Frontal cortex (tissue), 4 donors: Measurements from ENCODE around the gene DGCR2. TPM values are rescaled to one million over a fixed set of nuclear protein-coding genes. Genes with fewer than 3 reads are reported as not detected.
"Not testable (repeated sequence)": the region's sequence is repeated elsewhere in the genome, so short reads cannot be mapped to it uniquely, and the experiment has no call there.

ENCODE experiments used
- DNase-seq, 2 donors: peaks; one replicate each; pipeline ENCODE4 v3.0.0; 2012; ENCODE audit warnings: low spot score in 2 of 2
- FAIRE-seq: peaks from 2 replicates; lab custom pipeline; 2012; peaks lifted over from hg19 to GRCh38; lab: Jason Lieb, UNC
- small RNA-seq: library from RNA; depleted of rRNA; stranded (forward); fragments of <200 nt; gene quantifications from one replicate; pipeline ENCODE3, GENCODE V24; 2014
- total RNA-seq: library from RNA; depleted of rRNA; stranded (reverse); fragments of >200 nt; gene quantifications from one replicate; pipeline ENCODE4 v1.2.3, GENCODE V29; 2014
- donor health status: control.
- donor health status: control.
- donor health status: control.

DGCR2 gene
- total RNA-seq, 1 donor from 2014 or later, result 65.2 TPM

- no peak for FAIRE-seq
- DNase-seq, result no peak
Measured at GRCh38 chr22:18995327-18995711, 126.9 kb downstream of the DGCR2 start.

- FAIRE-seq (no peak), DNase-seq (no peak)
Measured at GRCh38 chr22:18994701-18995326, 127.4 kb downstream of the DGCR2 start.

GRCh38 chr22:18994056-18994455 is 128.2 kb downstream of the DGCR2 start:
- FAIRE-seq (no peak), DNase-seq (no peak)

GRCh38 chr22:18992543-18993198 is 129.5 kb downstream of the DGCR2 start:
- FAIRE-seq, result no peak

GRCh38 chr22:18991821-18992442 is 130.3 kb downstream of the DGCR2 start:
- DNase-seq, result no peak
- no peak for FAIRE-seq

More at GRCh38 chr22:18992543-18993198, 129.5 kb downstream of the DGCR2 start:
- no peak for DNase-seq

GRCh38 chr22:18991138-18991432 is 131.1 kb downstream of the DGCR2 start:
- DNase-seq (no peak), FAIRE-seq (no peak)

- FAIRE-seq, result no peak
- no peak for DNase-seq
Measured at GRCh38 chr22:18990355-18991137, 131.7 kb downstream of the DGCR2 start.

GRCh38 chr22:18988958-18989357 is 133.3 kb downstream of the DGCR2 start:
- DNase-seq (no peak), FAIRE-seq (no peak)

- no peak for FAIRE-seq
- no peak for DNase-seq
Measured at GRCh38 chr22:18987765-18988164, 134.4 kb downstream of the DGCR2 start.

- FAIRE-seq, DNase-seq: not testable (repeated sequence)
Measured at GRCh38 chr22:18987114-18987513, 135.1 kb downstream of the DGCR2 start.

Small RNA genes within 50 kb of the gene (small RNA-seq; reads per million reads assigned to genes)
- gene RF00019, result not detected

Other genes starting within 250 kb of the DGCR2 start
- gene DGCR6, start 216.1 kb downstream of the DGCR2 start, total RNA-seq, result 10.2 TPM
- gene PRODH, start 186.1 kb downstream of the DGCR2 start, total RNA-seq, result 0.82 TPM
- gene TSSK2, start 8.9 kb upstream of the DGCR2 start, total RNA-seq, result not detected
- gene ESS2, start 22.2 kb upstream of the DGCR2 start, total RNA-seq, result 13.0 TPM
- gene GSC2, start 27.9 kb upstream of the DGCR2 start, total RNA-seq, result not detected
- gene SLC25A1, start 56.3 kb upstream of the DGCR2 start, total RNA-seq, result 24.9 TPM
- 9.8 TPM for gene CLTCL1, start 169.3 kb upstream of the DGCR2 start, total RNA-seq